Adrenal gland (tissue), 12 donors: ENCODE results near the gene NCOA1. TPM values are rescaled to one million over a fixed set of nuclear protein-coding genes. Genes with fewer than 3 reads are reported as not detected.

Source experiments
- DNase-seq, 7 donors: peaks; one replicate each; pipeline ENCODE4 v3.0.0-alpha.2; 2019 to 2020
- H3K27ac ChIP-seq, 5 donors: fragments of 200-600 bp; sonication (generic) in 4 of 5; 1 replicate in 3 of 5; 2 replicates in 2 of 5; pipeline versions ENCODE4 v1.5.1 to v1.8.0; 2016 to 2020; ENCODE audit warnings: mild to moderate bottlenecking in 1 of 5
- H3K27me3 ChIP-seq: fragments of 200-600 bp; 2 replicates; pipeline ENCODE4 v1.8.0; 2021
- H3K36me3 ChIP-seq, 2 donors: fragments of 200-600 bp; replicated peaks in 1 of 2; 1 replicate in 1 of 2; 2 replicates in 1 of 2; pipeline versions ENCODE4 v1.5.1 to v1.8.0; 2018 to 2022
- H3K4me1 ChIP-seq, 2 donors: fragments of 200-600 bp; replicated peaks in 1 of 2; 1 replicate in 1 of 2; 2 replicates in 1 of 2; pipeline versions ENCODE4 v1.5.1 to v1.8.0; 2018 to 2021
- H3K4me3 ChIP-seq, 4 donors: fragments of 200-600 bp; sonication (generic) in 3 of 4; one replicate each; pipeline ENCODE4 v1.5.1; 2016 to 2018
- H3K9me3 ChIP-seq, 3 donors: fragments of 200-600 bp; sonication (generic) in 1 of 3; replicated peaks in 1 of 3; 1 replicate in 2 of 3; 2 replicates in 1 of 3; pipeline versions ENCODE4 v1.5.1 to v1.8.0; 2016 to 2021
- POLR2A ChIP-seq, 2 donors: fragments of 450-650 bp; IDR thresholded peaks; one replicate each; pipeline ENCODE4 v1.6.1; 2017; ENCODE audit warnings: antibody characterized with exemption in 2 of 2, mild to moderate bottlenecking in 2 of 2, moderate library complexity in 1 of 2
- WGBS, 4 donors: extraction: QIAGEN DNeasy Blood & Tissue Kit in 2 of 4; methylation state at CpG; one replicate each; pipeline versions ENCODE4 v1.1.5 to v1.1.7; 2013 to 2017; 5-methylcytosine and 5-hydroxymethylcytosine counted together
- intact Hi-C, 2 donors: fragments of 100-400 bp; cut with DNase I; formaldehyde crosslinking; loops; one replicate each; pipeline versions ENCODE4 v1.14.1 to v1.15.0; 2022 to 2023
- polyA plus RNA-seq, 3 donors: library from polyadenylated mRNA; stranded (reverse); fragments of 200-250 nt in 2 of 3; fragments of 350-450 nt in 1 of 3; fragmentation: Illumina TruSeq in 1 of 3; extraction: RNeasy Lipid Tissue Mini Kit (QIAGEN cat#74804) in 1 of 3; gene quantifications; one replicate each; pipeline ENCODE4 v1.2.3, GENCODE V29; 2013 to 2014
- total RNA-seq, 9 donors: library from RNA; depleted of rRNA in 4 of 9; stranded (reverse); fragments of >200 nt in 4 of 9; fragments of 120-200 nt in 1 of 9; fragmentation: NEBNext Ultra II Directional in 1 of 9; extraction: Animal tissue kit (Norgen Biotek cat#: 25700) in 1 of 9; gene quantifications; one replicate each; pipeline versions ENCODE4 v1.1.0 to v1.2.4, GENCODE V29; 2013 to 2023
- TF ChIP-seq, protein P1 (sequence below), 6 experiments: fragments of 450-650 bp in 4 of 6; fragments of 200-600 bp in 2 of 6; sonication (generic) in 1 of 6; IDR thresholded peaks; 1 replicate in 5 of 6; 2 replicates in 1 of 6; pipeline versions ENCODE4 v1.5.1 to v1.8.0; 2016 to 2021; ENCODE audit warnings: antibody characterized with exemption in 6 of 6, mild to moderate bottlenecking in 2 of 6, moderate library complexity in 1 of 6
- donor health status: healthy with polysubstance abuse.
- donor health status: Bipolar disorder and iron deficiency.
- donor health status: DM: yes; HTN: yes; CAD: no.
- donor health status: DM: no; HTN: no; CAD: no.
- donor health status: DM: no; HTN: no; CAD: no.
- donor health status: DM: yes; HTN: yes; CAD: no.

NCOA1 gene
- total and polyA plus RNA-seq, 12 donors = 13.6 to 85.5 (median 43.6) TPM

DNA sequence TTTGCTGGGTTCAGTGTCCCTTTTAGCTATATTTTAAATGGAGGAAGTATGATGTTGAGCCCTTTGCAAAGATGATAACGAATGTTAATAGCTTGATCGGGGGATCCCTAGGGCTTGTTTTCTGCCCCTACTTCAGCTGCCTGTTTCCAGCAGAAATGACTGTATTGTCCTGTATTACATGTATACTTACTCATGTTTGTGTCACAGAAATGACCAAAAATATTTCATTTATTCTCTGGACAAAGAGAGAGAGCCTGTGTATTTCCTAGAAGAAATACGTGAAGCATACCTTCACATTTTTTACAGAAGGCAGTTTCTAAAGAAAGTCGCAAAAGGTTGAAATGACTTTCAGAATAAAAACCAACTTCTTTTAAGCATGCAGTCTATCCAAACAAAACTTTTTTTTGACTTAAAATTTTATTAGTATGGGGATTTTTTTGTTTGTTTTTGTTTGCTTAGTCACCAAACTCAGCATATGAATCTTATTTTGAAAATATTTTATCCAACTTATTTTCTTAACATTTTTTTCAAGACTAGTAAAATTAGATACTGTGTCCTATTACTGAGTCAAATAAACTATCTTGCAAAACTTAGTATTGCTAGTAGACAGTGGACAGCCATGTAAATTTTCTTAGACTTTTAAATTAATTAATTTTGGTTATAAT lies 233.2 kb downstream of the NCOA1 start:
- H3K27ac ChIP-seq = no peak overlapping the region
- no peak for DNase-seq
- H3K4me3 ChIP-seq = no peak overlapping the region
- peaks cover 9 to 25% of the 10 kb centered on the region in 2 donors for H3K4me1 ChIP-seq
- H3K36me3 ChIP-seq = peaks cover 0 to 20% of the 10 kb centered on the region in 2 donors
- intact Hi-C loops = no loop called here
- WGBS, 4 donors = 77 to 87% (median 81%) methylated on average over 4 of the region's 4 CpGs
- TF ChIP-seq, protein P1, sequence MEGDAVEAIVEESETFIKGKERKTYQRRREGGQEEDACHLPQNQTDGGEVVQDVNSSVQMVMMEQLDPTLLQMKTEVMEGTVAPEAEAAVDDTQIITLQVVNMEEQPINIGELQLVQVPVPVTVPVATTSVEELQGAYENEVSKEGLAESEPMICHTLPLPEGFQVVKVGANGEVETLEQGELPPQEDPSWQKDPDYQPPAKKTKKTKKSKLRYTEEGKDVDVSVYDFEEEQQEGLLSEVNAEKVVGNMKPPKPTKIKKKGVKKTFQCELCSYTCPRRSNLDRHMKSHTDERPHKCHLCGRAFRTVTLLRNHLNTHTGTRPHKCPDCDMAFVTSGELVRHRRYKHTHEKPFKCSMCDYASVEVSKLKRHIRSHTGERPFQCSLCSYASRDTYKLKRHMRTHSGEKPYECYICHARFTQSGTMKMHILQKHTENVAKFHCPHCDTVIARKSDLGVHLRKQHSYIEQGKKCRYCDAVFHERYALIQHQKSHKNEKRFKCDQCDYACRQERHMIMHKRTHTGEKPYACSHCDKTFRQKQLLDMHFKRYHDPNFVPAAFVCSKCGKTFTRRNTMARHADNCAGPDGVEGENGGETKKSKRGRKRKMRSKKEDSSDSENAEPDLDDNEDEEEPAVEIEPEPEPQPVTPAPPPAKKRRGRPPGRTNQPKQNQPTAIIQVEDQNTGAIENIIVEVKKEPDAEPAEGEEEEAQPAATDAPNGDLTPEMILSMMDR (IDR thresholded peaks at IDR 0.05) = no peak
- TF ChIP-seq POLR2A (IDR thresholded peaks at IDR 0.05) = no peak
- no peaks in the 10 kb centered on the region for H3K27me3 ChIP-seq
- peaks cover 0 to 8% (median 0%) of the 10 kb centered on the region in 3 donors for H3K9me3 ChIP-seq

DNA sequence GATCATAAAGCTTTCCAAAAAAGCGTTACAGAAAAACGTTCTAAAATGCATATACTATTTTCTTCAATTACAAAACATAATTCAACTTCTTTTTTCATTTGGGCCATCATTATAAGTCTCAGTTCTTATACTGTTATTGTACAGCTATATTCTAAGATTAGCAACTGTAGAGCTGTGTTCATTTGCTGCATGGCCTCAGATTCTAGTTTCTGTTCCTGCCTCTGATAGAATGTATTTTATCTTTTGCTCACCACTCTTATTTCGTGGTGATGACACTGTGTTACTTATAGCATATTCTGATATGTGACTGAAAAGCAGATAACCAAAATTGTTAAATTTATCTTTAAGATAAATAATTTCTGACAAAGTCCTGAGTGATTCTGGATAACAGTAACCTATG lies 234.9 kb downstream of the NCOA1 start:
- intact Hi-C loops = no loop called here

DNA sequence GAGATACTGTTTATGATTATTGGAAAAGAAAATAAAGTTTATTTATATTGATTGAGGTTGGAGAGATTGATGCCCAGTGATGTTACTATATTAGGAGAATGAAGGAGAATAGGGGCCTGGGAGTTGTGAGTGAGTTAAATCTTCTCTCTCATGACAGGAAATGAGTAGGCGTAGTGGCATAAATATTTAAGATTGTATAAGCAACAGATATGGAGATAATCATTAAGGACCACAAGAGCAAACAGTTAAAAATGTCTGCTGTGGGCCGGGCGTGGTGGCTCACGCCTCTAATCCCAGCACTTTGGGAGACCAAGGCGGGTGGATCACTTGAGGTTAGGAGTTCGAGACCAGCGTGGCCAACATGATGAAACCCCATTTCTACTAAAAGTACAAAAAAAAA lies 239.4 kb downstream of the NCOA1 start:
- H3K27ac ChIP-seq = no peak overlapping the region
- 92 to 94% (median 93%) methylated on average over 7 of the region's 7 CpGs for WGBS, 4 donors
- H3K9me3 ChIP-seq = no peaks in the 10 kb centered on the region
- no peak overlapping the region for H3K4me3 ChIP-seq
- H3K27me3 ChIP-seq = no peaks in the 10 kb centered on the region
- H3K36me3 ChIP-seq = peaks cover 0 to 30% of the 10 kb centered on the region in 2 donors
- DNase-seq = no peak
- intact Hi-C loops = no loop called here
- no peak for TF ChIP-seq POLR2A (IDR thresholded peaks at IDR 0.05)
- TF ChIP-seq, protein P1 (IDR thresholded peaks at IDR 0.05) = no peak
- peaks cover 9 to 19% of the 10 kb centered on the region in 2 donors for H3K4me1 ChIP-seq

More for the DNA sequence above, 234.9 kb downstream of the NCOA1 start:
- H3K4me3 ChIP-seq = no peak overlapping the region
- DNase-seq = no peak
- H3K27me3 ChIP-seq = no peaks in the 10 kb centered on the region
- H3K9me3 ChIP-seq = peaks cover 0 to 7% (median 0%) of the 10 kb centered on the region in 3 donors
- no peak overlapping the region for H3K27ac ChIP-seq
- peaks cover 0 to 30% of the 10 kb centered on the region in 2 donors for H3K36me3 ChIP-seq
- WGBS, 4 donors = 77 to 83% (median 81%) methylated on average over 3 of the region's 3 CpGs
- H3K4me1 ChIP-seq = peaks cover 10 to 28% of the 10 kb centered on the region in 2 donors
- TF ChIP-seq, protein P1 (IDR thresholded peaks at IDR 0.05) = no peak
- TF ChIP-seq POLR2A (IDR thresholded peaks at IDR 0.05) = no peak

DNA sequence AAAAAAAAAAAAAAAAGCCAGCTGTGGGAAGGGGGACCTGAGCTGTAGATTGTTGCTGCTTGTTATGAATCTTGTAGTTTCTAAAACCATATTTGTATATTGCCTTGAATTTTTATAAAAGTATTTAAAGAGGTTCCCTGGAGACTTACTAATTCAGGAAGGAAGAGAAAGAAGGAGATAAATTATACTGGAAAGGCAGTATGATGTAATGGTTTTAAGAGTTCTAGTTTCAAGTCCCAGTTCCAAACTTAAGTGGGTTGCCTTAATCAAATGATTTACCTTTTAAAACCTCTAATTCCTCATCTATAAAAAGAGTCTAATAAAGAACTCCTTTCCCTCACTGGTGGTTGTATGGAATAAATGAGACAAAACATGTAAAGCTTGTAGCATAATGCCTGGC lies 240.0 kb downstream of the NCOA1 start:
- H3K4me1 ChIP-seq = peaks cover 9 to 19% of the 10 kb centered on the region in 2 donors
- no peak for DNase-seq
- no peaks in the 10 kb centered on the region for H3K27me3 ChIP-seq
- H3K9me3 ChIP-seq = no peaks in the 10 kb centered on the region
- no peak overlapping the region for H3K4me3 ChIP-seq
- peaks cover 0 to 30% of the 10 kb centered on the region in 2 donors for H3K36me3 ChIP-seq
- intact Hi-C loops = no loop called here
- H3K27ac ChIP-seq = no peak overlapping the region
- TF ChIP-seq, protein P1 (IDR thresholded peaks at IDR 0.05) = no peak
- TF ChIP-seq POLR2A (IDR thresholded peaks at IDR 0.05) = no peak
